Tibial artery (tissue), 4 donors: ENCODE data around the gene HSBP1L1.

ENCODE experiments used
- DNase-seq, 2 donors: peaks; one replicate each; pipeline ENCODE4 v3.0.0-alpha.2; 2019
- H3K27ac ChIP-seq, 2 donors: fragments of 200-600 bp; sonication (generic) in 1 of 2; 1 replicate in 1 of 2; 2 replicates in 1 of 2; pipeline ENCODE4 v1.5.1; 2018 to 2019; ENCODE audit warnings: mild to moderate bottlenecking in 1 of 2
- H3K27me3 ChIP-seq, 2 donors: fragments of 200-600 bp; sonication (generic) in 1 of 2; one replicate each; pipeline versions ENCODE4 v1.5.1 to v1.6.0; 2016 to 2019
- H3K36me3 ChIP-seq, 3 donors: fragments of 200-600 bp; sonication (generic) in 2 of 3; one replicate each; pipeline ENCODE4 v1.5.1; 2016 to 2019; ENCODE audit warnings: mild to moderate bottlenecking in 2 of 3
- H3K4me1 ChIP-seq, 4 donors: fragments of 200-600 bp; sonication (generic) in 2 of 4; 1 replicate in 3 of 4; 2 replicates in 1 of 4; pipeline ENCODE4 v1.5.1; 2016 to 2019
- H3K4me3 ChIP-seq, 2 donors: fragments of 200-600 bp; sonication (generic) in 1 of 2; 1 replicate in 1 of 2; 2 replicates in 1 of 2; pipeline ENCODE4 v1.5.1; 2018 to 2019; ENCODE audit warnings: mild to moderate bottlenecking in 2 of 2
- H3K9me3 ChIP-seq, 3 donors: fragments of 200-600 bp; sonication (generic) in 1 of 3; one replicate each; pipeline ENCODE4 v1.5.1; 2016 to 2019
- CTCF ChIP-seq, 2 experiments: fragments of 200-600 bp in 1 of 2; fragments of 450-650 bp in 1 of 2; IDR thresholded peaks; one replicate each; pipeline ENCODE4 v1.5.1; 2017 to 2019; ENCODE audit warnings: antibody characterized with exemption in 2 of 2, mild to moderate bottlenecking in 1 of 2, moderate library complexity in 1 of 2
- intact Hi-C: fragments of 100-400 bp; cut with DNase I; formaldehyde crosslinking; loops from one replicate; pipeline ENCODE4 v1.15.0; 2023; ENCODE audit warnings: low total_unique reads

Gene HSBP1L1

DNA sequence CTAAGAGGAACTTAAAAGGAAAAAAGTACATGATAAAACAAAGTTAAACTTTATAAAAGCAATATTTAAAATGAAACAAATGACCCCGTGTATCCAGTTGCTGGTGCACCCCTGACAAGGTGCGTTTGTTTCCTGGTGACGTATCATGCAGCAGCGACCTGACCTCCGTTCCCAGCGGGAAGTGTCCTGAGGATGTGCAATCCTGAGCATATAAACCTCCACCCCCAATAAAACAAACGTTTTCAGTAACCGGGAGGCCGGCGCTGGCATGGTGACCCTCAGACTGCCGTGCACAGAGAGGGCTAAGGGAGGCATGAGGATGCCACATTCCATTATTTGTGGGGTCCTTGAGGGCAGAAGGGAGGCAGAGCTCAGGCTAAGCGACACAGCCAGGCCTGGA is 27.8 kb upstream of the HSBP1L1 start:
- no peak for TF ChIP-seq CTCF (IDR thresholded peaks at IDR 0.05)
- Histone ChIP-seq H3K4me3 (no peak overlapping the region), H3K9me3 (peaks cover 0 to 24% (median 20%) of the 10 kb centered on the region in 3 donors), H3K4me1 (no peaks in the 10 kb centered on the region), H3K27me3 (no peaks in the 10 kb centered on the region), H3K36me3 (peaks cover 31 to 75% (median 56%) of the 10 kb centered on the region in 3 donors), H3K27ac (no peak overlapping the region)
- DNase-seq = peak; percentile 12 to 37
- intact Hi-C loops = no loop called here

- no peak overlapping the region for H3K27ac ChIP-seq
- intact Hi-C loops = no loop called here
- no peaks in the 10 kb centered on the region for H3K4me1 ChIP-seq
- H3K4me3 ChIP-seq = no peak overlapping the region
- no peaks in the 10 kb centered on the region for H3K27me3 ChIP-seq
- peak; percentile 11 to 28 for DNase-seq
- peaks cover 0 to 23% (median 15%) of the 10 kb centered on the region in 3 donors for H3K9me3 ChIP-seq
- peaks cover 25 to 75% (median 62%) of the 10 kb centered on the region in 3 donors for H3K36me3 ChIP-seq
- TF ChIP-seq CTCF (IDR thresholded peaks at IDR 0.05) = no peak
These were observed 27.2 kb upstream of the HSBP1L1 start for GRCh38 chr18:79937103-79937860.

- peaks cover 0 to 17% (median 6%) of the 10 kb centered on the region in 3 donors for H3K9me3 ChIP-seq
- H3K27ac ChIP-seq = no peak overlapping the region
- TF ChIP-seq CTCF (IDR thresholded peaks at IDR 0.05) = no peak
- DNase-seq = peak in 1 of 2 donors; percentile 4
- no peaks in the 10 kb centered on the region for H3K27me3 ChIP-seq
- peaks cover 0 to 5% (median 0%) of the 10 kb centered on the region in 4 donors for H3K4me1 ChIP-seq
- intact Hi-C loops = no loop called here
- no peak overlapping the region for H3K4me3 ChIP-seq
- peaks cover 26 to 82% (median 71%) of the 10 kb centered on the region in 3 donors for H3K36me3 ChIP-seq
These were observed 26.2 kb upstream of the HSBP1L1 start for GRCh38 chr18:79938196-79938595.

- Histone ChIP-seq H3K9me3 (peaks cover 0 to 9% (median 0%) of the 10 kb centered on the region in 3 donors), H3K4me3 (no peak overlapping the region), H3K27me3 (no peaks in the 10 kb centered on the region), H3K27ac (no peak overlapping the region), H3K4me1 (peaks cover 0 to 8% (median 0%) of the 10 kb centered on the region in 4 donors), H3K36me3 (peaks cover 17 to 74% (median 67%) of the 10 kb centered on the region in 3 donors)
- intact Hi-C loops = no loop called here
- DNase-seq = no peak
- TF ChIP-seq CTCF (IDR thresholded peaks at IDR 0.05) = no peak
These were observed 25.3 kb upstream of the HSBP1L1 start for GRCh38 chr18:79939096-79939495.

GRCh38 chr18:79940126-79940813 is 24.2 kb upstream of the HSBP1L1 start:
- Histone ChIP-seq H3K27me3 (no peaks in the 10 kb centered on the region), H3K4me1 (peaks cover 0 to 20% (median 5%) of the 10 kb centered on the region in 4 donors), H3K9me3 (peaks cover 0 to 9% (median 0%) of the 10 kb centered on the region in 3 donors), H3K27ac (no peak overlapping the region), H3K36me3 (peaks cover 5 to 64% (median 58%) of the 10 kb centered on the region in 3 donors), H3K4me3 (no peak overlapping the region)
- no peak for TF ChIP-seq CTCF (IDR thresholded peaks at IDR 0.05)
- DNase-seq = peak in 1 of 2 donors; percentile 37
- intact Hi-C loops = no loop called here
